Measurements from ENCODE around the gene LIN28B.

The LIN28B gene

GRCh38 chr6:104930939-104931338 is 26.0 kb upstream of the LIN28B start:
- TF ChIP-seq CTCF (IDR thresholded peaks at IDR 0.05; ENCODE audit: extremely low read depth, missing control alignments), result no peak

GRCh38 chr6:104936766-104937535 is 20.0 kb upstream of the LIN28B start:
- DNase-seq (ENCODE audit: low spot score), result no peak
- TF ChIP-seq CTCF (IDR thresholded peaks at IDR 0.05; ENCODE audit: extremely low read depth, missing control alignments), result no peak

More at GRCh38 chr6:104930939-104931338, 26.0 kb upstream of the LIN28B start:
- DNase-seq (ENCODE audit: low spot score), result no peak

- TF ChIP-seq CTCF (IDR thresholded peaks at IDR 0.05; ENCODE audit: extremely low read depth, missing control alignments), result no peak
- DNase-seq (ENCODE audit: low spot score), result no peak
Measured at GRCh38 chr6:104940238-104940892, 16.5 kb upstream of the LIN28B start.

GRCh38 chr6:104940893-104941728 is 15.8 kb upstream of the LIN28B start:
- DNase-seq (ENCODE audit: low spot score), result peak; percentile 85

GRCh38 chr6:104941729-104942091 is 15.2 kb upstream of the LIN28B start:
- no peak for DNase-seq (ENCODE audit: low spot score)
- TF ChIP-seq CTCF (IDR thresholded peaks at IDR 0.05; ENCODE audit: extremely low read depth, missing control alignments), result no peak

More at GRCh38 chr6:104940893-104941728, 15.8 kb upstream of the LIN28B start:
- TF ChIP-seq CTCF (IDR thresholded peaks at IDR 0.05; ENCODE audit: extremely low read depth, missing control alignments), result peak; percentile 72

- no peak for TF ChIP-seq CTCF (IDR thresholded peaks at IDR 0.05; ENCODE audit: extremely low read depth, missing control alignments)
- no peak for DNase-seq (ENCODE audit: low spot score)
Measured at GRCh38 chr6:104943781-104944180, 13.1 kb upstream of the LIN28B start.

GRCh38 chr6:104949206-104949605 is 7.7 kb upstream of the LIN28B start:
- no peak for DNase-seq (ENCODE audit: low spot score)
- no peak for TF ChIP-seq CTCF (IDR thresholded peaks at IDR 0.05; ENCODE audit: extremely low read depth, missing control alignments)
